Anterior cingulate cortex (tissue), 58 donors: ENCODE measurements around the gene TNN.
A peak's percentile ranks its signal among the peaks of the same experiment; 100 is the strongest.
"Not testable (repeated sequence)": the region's sequence is repeated elsewhere in the genome, so short reads cannot be mapped to it uniquely, and the experiment has no call there.

ENCODE experiments used
- DNase-seq, 58 donors: peaks; one replicate each; lab custom pipeline; 2025; lab: John Stamatoyannopoulos, UW

TNN gene, protein sequence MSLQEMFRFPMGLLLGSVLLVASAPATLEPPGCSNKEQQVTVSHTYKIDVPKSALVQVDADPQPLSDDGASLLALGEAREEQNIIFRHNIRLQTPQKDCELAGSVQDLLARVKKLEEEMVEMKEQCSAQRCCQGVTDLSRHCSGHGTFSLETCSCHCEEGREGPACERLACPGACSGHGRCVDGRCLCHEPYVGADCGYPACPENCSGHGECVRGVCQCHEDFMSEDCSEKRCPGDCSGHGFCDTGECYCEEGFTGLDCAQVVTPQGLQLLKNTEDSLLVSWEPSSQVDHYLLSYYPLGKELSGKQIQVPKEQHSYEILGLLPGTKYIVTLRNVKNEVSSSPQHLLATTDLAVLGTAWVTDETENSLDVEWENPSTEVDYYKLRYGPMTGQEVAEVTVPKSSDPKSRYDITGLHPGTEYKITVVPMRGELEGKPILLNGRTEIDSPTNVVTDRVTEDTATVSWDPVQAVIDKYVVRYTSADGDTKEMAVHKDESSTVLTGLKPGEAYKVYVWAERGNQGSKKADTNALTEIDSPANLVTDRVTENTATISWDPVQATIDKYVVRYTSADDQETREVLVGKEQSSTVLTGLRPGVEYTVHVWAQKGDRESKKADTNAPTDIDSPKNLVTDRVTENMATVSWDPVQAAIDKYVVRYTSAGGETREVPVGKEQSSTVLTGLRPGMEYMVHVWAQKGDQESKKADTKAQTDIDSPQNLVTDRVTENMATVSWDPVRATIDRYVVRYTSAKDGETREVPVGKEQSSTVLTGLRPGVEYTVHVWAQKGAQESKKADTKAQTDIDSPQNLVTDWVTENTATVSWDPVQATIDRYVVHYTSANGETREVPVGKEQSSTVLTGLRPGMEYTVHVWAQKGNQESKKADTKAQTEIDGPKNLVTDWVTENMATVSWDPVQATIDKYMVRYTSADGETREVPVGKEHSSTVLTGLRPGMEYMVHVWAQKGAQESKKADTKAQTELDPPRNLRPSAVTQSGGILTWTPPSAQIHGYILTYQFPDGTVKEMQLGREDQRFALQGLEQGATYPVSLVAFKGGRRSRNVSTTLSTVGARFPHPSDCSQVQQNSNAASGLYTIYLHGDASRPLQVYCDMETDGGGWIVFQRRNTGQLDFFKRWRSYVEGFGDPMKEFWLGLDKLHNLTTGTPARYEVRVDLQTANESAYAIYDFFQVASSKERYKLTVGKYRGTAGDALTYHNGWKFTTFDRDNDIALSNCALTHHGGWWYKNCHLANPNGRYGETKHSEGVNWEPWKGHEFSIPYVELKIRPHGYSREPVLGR (N-terminal part only)

GRCh38 chr1:175067362-175068106 is at the start of gene TNN:
TSS of gene TNN (plus strand) at chr1:175067833. CDS start at chr1:175077419, 9,586 bp downstream.
- no peak for DNase-seq

DNA sequence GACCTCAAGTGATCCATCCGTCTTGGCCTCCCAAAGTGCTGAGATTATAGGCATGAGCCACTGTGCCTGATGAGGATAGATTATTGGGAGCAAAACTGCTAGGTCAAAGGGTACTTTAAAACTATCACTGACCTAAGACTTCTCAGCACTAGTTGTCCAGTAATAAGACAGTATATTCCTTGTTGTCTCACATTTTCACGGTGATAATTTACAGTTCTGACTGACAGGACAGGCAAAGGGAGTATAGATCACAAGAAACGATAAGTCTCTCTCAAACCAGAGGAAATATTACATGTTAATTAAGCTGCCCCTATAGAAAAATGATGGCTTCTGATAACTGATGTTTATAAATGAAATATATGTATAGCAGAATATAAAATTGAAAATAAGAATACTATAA is 48.1 kb upstream of the TNN start:
- DNase-seq, result no peak

DNA sequence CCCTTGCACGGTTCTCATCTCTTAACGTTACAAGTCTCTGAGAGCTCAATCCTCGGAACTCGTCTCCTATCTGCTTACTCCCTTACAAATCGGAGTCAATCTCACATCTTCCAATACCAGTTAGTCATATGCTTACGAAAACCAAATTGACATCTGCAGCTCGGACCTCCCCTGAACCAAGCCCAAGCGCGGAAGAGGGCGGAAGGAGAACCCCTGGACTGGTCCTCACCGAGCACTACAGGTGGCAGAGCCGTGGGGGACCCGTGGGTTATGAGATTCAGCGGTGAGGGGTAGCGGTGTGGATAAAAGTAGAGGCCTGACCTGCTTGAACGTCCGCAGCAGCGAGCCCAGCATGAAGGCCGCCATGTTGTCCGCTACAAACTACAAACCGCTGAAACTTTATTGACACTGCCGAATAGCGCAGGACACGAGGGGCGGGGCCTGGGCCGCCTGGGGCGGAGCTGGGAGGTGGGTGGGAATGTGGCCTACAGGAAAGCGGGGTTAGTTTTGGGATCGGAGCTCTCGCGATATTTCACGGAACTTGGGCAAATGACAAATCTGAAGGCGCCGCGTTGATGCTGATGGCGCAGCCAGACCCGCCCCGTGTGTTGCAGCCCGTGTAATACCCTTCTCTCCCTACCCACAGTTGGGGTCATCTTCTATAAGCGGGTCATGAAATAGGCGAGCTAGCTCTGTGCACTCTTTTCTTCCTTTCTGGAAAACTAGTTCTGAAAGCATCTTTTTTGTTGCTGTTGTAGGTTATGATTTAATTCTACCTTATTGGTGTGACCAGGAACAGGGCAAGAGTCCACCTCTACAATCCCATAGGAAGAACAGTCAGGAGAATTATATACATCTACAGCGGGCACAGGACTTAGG is 44.4 kb upstream of the TNN start, which contains the start of gene MRPS14:
Gene MRPS14, minus strand, starts transcription at position 383 of the 879 bp plus-strand sequence. Its CDS starts 17 bp downstream, at position 366.
- peak; percentile 83 to 98 (median 95) for DNase-seq

DNA sequence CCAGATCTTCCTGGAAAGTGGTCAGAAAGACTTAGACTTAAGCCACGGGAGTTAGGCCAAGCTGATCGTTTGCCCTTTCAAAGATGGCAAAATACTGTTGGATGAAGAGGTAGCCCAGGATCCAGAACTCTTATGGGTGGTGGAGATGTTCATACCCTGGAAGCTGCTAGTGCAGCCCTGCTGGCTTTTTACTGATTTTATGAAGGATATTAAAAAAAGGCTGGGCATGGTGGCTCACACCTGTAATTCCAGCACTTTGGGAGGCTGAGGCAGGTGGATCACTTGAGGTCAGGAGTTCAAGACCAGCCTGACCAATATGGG is 43.8 kb upstream of the TNN start:
- DNase-seq, result not testable (repeated sequence)

DNA sequence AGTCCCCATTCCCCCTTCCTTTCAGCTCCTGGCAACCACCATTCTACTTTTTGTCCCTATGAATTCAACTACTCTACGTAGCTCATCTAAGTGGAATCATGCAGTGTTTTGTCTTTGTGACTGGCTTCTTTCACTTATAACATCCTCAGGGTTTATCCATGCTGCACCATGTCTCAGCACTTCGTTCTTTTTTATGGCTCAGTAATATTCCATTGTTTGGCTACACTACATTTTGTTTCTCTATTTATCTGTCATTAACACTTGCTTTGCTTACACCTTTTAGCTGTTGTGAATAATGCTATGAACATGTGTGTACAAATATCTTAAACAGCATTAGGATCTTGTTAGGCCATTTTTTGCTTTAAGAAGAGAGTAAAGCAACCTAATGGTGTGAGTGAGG is 42.9 kb upstream of the TNN start:
- no peak for DNase-seq

GRCh38 chr1:175033953-175034352 is 33.7 kb upstream of the TNN start:
- no peak for DNase-seq

GRCh38 chr1:175034775-175035174 is 32.9 kb upstream of the TNN start:
- no peak for DNase-seq

GRCh38 chr1:175035865-175036264 is 31.8 kb upstream of the TNN start:
- no peak for DNase-seq

GRCh38 chr1:175036476-175036875 is 31.2 kb upstream of the TNN start:
- DNase-seq, result no peak

DNA sequence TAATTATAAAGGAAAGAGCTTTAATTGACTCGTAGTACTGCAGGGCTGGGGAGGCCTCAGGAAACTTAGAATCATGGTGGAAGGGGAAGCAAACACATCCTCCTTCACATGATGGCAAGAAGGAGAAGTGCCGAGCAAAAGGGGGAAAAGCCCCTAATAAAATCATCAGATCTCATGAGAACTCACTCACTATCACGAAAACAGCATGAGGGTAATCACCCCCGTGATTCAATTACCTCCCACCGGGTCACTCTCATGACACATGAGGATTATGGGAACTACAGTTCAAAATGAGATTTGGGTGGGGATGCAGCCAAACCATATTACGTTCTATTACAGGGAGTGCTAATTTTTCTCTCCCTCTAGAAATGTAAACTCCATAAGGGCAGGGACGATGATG is 30.2 kb upstream of the TNN start:
- no peak for DNase-seq

DNA sequence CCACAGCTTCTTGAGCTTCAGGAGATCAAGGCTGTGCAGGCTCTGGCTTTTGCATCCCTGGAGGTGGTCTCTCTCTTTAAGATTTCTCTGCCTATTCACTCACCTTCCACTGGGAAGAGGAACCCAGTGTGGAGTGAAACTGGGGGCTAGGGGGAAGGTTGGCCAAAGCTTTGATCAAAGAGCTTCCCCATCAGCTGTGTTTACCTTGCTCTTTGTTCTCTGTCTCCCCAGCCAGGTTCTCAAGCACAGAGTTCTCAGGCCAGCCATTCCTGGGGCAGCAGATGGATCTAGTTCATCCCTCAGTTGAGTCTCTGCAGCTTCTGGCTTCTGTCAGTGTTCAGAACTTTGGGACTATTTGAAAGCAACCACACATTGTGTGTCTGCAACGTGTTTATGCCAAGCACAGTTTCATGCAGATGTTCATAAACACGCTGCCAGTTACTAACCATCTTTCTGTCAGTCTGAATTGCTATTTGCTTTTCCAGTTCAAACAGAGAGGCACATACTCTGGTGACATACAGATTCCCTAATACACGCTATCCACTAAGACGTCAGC is 27.2 kb upstream of the TNN start:
- DNase-seq, result no peak

- no peak for DNase-seq
Measured at GRCh38 chr1:175042650-175043049, 25.0 kb upstream of the TNN start.

DNA sequence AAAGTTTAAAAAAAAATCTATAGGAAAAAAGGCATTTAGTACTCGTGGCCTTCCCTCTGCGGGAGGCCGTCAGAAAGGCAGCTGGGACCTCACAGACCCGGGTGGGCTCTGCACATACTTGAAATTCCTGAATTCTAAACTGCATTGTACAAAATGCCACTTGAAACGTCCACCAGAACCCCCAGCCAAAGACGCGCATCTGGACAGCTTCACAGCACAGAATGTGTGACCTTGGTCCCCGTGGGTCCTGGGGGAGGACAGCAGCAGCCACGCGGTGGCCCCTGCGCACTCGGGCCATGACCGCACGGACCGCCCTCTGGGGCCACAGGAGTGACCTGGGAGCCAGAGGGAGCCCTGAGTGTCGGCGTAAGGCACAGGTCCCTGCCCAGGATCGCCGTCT is 23.8 kb upstream of the TNN start:
- DNase-seq, result no peak

DNA sequence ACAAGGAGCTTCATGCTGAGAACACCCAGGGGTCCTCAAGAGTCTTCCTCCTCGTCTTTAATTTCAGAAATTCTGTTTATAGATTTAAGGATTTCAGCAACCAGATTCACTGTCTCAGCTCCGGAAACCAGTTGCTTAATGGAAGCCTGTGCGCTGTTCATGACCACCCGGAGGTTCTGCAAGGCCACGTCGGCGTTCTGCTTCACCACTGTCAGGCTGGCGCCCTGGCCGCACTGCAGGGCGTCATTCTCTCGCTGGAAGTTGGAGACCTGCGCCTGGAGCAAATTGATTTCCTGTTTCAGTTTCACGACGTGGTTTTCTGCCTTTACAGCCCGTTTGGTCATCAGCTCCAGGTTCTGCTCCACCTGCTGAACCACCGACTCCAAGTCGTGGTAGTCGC is 23.0 kb upstream of the TNN start:
- DNase-seq, result not testable (repeated sequence)

DNA sequence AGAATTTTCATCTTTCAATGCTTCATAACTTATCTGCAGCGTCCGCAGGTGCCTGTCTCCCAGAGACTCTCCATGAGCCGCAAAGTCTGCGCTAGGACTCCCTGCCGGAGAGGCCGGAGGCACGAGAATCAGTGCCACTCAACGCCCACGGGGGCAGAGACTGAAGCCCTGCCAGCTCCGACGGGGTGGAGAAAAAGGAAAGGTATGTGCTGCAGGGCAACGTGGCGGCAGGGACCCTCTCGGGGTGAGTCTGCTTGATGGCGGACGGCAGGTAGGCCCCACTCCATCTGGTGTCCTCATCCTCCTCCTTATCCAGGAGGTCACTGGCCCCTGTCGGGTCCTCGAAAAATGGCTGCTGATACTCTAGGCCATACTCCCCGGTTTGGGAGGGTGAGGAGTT is 22.5 kb upstream of the TNN start:
- no peak for DNase-seq

- DNase-seq, result no peak
Measured at GRCh38 chr1:175045519-175045918, 22.1 kb upstream of the TNN start.

GRCh38 chr1:175050992-175051391 is 16.6 kb upstream of the TNN start:
- DNase-seq, result no peak

DNA sequence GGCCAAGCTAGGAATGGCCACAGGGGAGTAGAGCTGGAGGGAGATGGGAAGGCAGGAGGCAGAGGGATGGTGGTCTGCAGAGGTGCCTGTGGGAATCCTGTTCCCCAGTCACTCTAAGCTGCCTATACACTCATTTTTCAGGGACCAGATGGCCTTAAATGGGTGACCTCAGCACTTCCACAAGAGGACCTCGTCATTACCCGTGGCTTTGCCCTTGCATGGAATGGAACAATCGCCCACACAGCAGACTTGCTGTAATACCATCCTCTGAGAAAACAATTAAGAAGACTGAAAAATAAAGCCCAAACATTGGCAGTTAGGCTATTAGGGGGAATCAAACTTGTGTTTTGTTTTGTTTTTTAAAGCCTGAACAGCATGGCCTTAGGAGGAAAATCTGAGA is 12.9 kb upstream of the TNN start:
- no peak for DNase-seq

- DNase-seq, result no peak
Measured at GRCh38 chr1:175062339-175062738, 5.3 kb upstream of the TNN start.
